Adipocyte (in vitro differentiated cells): ENCODE data around the gene TMPRSS4.

ENCODE experiments used
- DNase-seq: peaks from one replicate; pipeline ENCODE4 v3.0.0-alpha.2; 2015; ENCODE audit warnings: low read depth
- H3K27me3 ChIP-seq: replicated peaks from 2 replicates; pipeline ENCODE4 v1.7.0; 2013; ENCODE audit warnings: mild to moderate bottlenecking, low read length, moderate library complexity; ENCODE audit not compliant: control insufficient read depth, insufficient read depth
- H3K36me3 ChIP-seq: 2 replicates; pipeline ENCODE4 v1.7.0; 2013; ENCODE audit warnings: low read length, mild to moderate bottlenecking, moderate library complexity; ENCODE audit not compliant: control insufficient read depth, insufficient read depth, severe bottlenecking
- H3K4me1 ChIP-seq: 2 replicates; pipeline ENCODE4 v1.7.0; 2013; ENCODE audit warnings: mild to moderate bottlenecking, low read length, moderate library complexity; ENCODE audit not compliant: control insufficient read depth, insufficient read depth
- H3K4me3 ChIP-seq: 2 replicates; pipeline ENCODE4 v1.7.0; 2013; ENCODE audit warnings: mild to moderate bottlenecking, low read length, moderate library complexity
- H3K9ac ChIP-seq: 2 replicates; pipeline ENCODE4 v1.7.0; 2013; ENCODE audit warnings: mild to moderate bottlenecking, low read length, moderate library complexity
- H3K9me3 ChIP-seq: 2 replicates; pipeline ENCODE4 v1.7.0; 2013; ENCODE audit warnings: mild to moderate bottlenecking, low read length, moderate library complexity; ENCODE audit not compliant: control insufficient read depth

Gene TMPRSS4

GRCh38 chr11:118143661-118144185, 66.8 kb downstream of the TMPRSS4 start:
- Histone ChIP-seq H3K36me3 (no peaks in the 10 kb centered on the region), H3K4me1 (peaks cover 3% of the 10 kb centered on the region), H3K9me3 (no peaks in the 10 kb centered on the region), H3K9ac (no peak overlapping the region), H3K27me3 (peaks cover 83% of the 10 kb centered on the region), H3K4me3 (no peak overlapping the region)
- no peak for DNase-seq

GRCh38 chr11:118144301-118145268, 67.7 kb downstream of the TMPRSS4 start:
- Histone ChIP-seq H3K36me3 (no peaks in the 10 kb centered on the region), H3K9ac (no peak overlapping the region), H3K9me3 (no peaks in the 10 kb centered on the region), H3K4me1 (peaks cover 3% of the 10 kb centered on the region), H3K4me3 (no peak overlapping the region), H3K27me3 (peaks cover 78% of the 10 kb centered on the region)
- no peak for DNase-seq

DNA sequence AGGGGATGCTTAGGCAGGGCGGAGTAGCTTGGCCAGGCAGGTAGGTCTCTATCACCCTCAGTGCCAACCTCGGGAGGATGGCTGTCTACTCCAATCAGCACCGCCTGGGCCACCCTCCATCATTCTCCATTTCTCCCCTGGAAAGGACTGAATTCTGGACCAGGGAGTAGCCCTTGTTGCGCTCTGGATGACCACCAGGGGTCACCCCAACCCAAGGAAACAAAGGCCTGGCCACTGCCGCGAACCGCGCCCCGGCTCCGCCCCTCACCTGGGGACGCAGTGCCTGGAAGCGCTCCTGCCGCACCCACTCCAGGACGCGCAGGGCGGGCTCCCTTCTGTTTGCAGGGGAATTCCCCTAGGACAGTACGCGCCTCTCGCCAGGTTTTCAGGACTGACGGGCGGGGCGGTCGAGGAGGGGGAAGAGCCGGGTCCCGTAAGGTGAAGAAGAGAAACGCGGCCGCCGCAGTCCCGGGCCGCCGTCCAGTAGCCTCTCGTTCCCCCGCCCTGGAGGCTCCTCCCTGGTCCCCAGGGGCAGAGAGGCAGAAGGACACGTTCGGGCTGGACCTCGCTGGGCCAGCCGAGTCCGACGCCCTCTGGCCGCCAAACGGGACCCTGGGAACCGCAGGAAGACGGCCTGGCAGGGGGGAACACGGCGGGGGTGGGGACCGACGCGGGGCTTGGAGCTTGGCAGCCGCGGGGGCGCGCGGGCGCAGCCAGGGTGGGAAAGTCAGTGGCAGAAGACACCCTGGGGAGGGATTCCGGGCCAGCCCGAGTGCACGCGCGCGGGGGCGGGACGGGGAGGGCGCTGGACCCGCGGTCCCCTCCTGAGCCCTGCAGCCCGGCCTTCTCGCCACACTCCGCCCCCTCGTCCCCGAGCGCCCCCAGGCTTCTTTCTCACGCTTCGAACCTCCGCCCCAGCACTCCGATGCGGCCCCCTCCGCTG, 68.7 kb downstream of the TMPRSS4 start:
- peak; percentile 83 for DNase-seq
- Histone ChIP-seq H3K4me3 (peak overlapping the region; percentile 72), H3K4me1 (peaks cover 3% of the 10 kb centered on the region), H3K27me3 (peaks cover 79% of the 10 kb centered on the region), H3K9ac (no peak overlapping the region), H3K36me3 (no peaks in the 10 kb centered on the region), H3K9me3 (no peaks in the 10 kb centered on the region)

DNA sequence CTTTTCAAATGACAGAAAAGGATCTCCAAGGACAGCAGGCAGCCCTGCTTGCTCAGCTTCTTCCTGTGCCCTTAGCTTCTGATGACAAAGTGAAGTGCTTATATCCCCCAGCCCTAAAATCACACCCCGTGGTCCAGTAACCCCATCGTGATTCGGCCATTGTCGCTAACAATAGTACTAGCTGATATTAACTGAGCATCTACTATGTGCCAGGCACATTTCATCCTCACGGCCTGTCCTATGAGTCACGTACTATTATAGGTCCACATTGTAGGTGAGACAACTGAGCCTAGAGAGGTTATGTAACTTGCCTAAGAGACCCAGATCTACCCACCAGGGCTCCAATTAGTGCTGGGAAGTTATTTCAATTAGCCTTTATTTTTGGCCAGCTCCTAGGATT, 69.7 kb downstream of the TMPRSS4 start:
- no peak overlapping the region for H3K9ac ChIP-seq
- no peak overlapping the region for H3K4me3 ChIP-seq
- H3K27me3 ChIP-seq: peaks cover 79% of the 10 kb centered on the region
- H3K36me3 ChIP-seq: no peaks in the 10 kb centered on the region
- peaks cover 3% of the 10 kb centered on the region for H3K4me1 ChIP-seq
- DNase-seq: no peak
- H3K9me3 ChIP-seq: no peaks in the 10 kb centered on the region

- no peaks in the 10 kb centered on the region for H3K36me3 ChIP-seq
- peaks cover 79% of the 10 kb centered on the region for H3K27me3 ChIP-seq
- DNase-seq: no peak
- H3K9ac ChIP-seq: no peak overlapping the region
- H3K4me3 ChIP-seq: no peak overlapping the region
- peaks cover 3% of the 10 kb centered on the region for H3K4me1 ChIP-seq
- H3K9me3 ChIP-seq: no peaks in the 10 kb centered on the region
Measured at GRCh38 chr11:118147502-118147901, 70.6 kb downstream of the TMPRSS4 start.

DNA sequence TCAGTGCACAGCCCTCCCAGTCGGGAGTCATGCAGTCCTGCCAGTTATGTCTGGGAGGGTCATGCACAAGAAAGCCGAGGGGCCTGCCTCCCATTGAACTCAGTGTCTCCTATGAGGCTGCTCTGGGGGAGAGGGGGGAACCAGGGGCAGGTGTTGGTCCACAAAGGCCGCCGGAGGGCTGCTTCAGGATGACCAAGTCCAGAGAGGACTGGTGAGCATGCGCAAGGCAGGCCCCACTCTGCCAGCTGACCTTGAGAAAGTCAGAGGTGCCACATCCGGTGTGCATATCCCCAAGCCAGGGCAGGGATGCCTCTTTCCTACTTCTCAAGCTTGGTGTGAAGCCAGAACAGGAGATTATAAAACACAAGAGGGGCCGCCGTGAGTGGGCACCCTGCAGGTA, 71.4 kb downstream of the TMPRSS4 start:
- no peaks in the 10 kb centered on the region for H3K9me3 ChIP-seq
- H3K4me3 ChIP-seq: no peak overlapping the region
- peaks cover 72% of the 10 kb centered on the region for H3K27me3 ChIP-seq
- no peak for DNase-seq
- peaks cover 8% of the 10 kb centered on the region for H3K4me1 ChIP-seq
- no peaks in the 10 kb centered on the region for H3K36me3 ChIP-seq
- no peak overlapping the region for H3K9ac ChIP-seq

DNA sequence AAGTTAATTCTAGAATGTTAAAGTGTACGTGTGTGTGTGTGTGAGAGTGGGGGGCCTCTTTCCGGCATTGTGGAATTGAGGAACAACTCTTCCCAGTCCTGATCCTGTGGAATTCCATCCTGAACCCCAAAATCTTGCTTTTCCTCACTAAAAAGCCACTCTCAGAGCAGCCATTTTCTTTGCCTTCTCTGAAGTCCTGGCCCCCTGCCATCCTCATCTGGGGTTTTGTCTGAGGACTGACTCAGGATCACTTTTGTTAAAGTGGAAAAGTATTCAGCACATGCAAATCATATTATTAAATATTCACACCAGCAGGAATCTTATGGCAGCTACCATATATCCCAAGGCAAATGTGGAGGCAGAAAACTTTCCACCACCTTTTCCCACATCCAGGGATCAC, 72.0 kb downstream of the TMPRSS4 start:
- peaks cover 70% of the 10 kb centered on the region for H3K27me3 ChIP-seq

GRCh38 chr11:118149493-118149892, 72.6 kb downstream of the TMPRSS4 start:
- Histone ChIP-seq H3K9me3 (no peaks in the 10 kb centered on the region), H3K4me3 (no peak overlapping the region), H3K27me3 (peaks cover 70% of the 10 kb centered on the region), H3K36me3 (no peaks in the 10 kb centered on the region), H3K4me1 (peaks cover 8% of the 10 kb centered on the region), H3K9ac (no peak overlapping the region)
- DNase-seq: no peak

More for the DNA sequence above, 72.0 kb downstream of the TMPRSS4 start:
- Histone ChIP-seq H3K4me1 (peaks cover 8% of the 10 kb centered on the region), H3K9me3 (no peaks in the 10 kb centered on the region), H3K36me3 (no peaks in the 10 kb centered on the region), H3K9ac (no peak overlapping the region), H3K4me3 (no peak overlapping the region)
- no peak for DNase-seq

- Histone ChIP-seq H3K4me3 (no peak overlapping the region), H3K4me1 (peaks cover 5% of the 10 kb centered on the region), H3K27me3 (peaks cover 80% of the 10 kb centered on the region), H3K9me3 (no peaks in the 10 kb centered on the region), H3K36me3 (no peaks in the 10 kb centered on the region), H3K9ac (no peak overlapping the region)
- DNase-seq: no peak
Measured at GRCh38 chr11:118151431-118151830, 74.6 kb downstream of the TMPRSS4 start.

DNA sequence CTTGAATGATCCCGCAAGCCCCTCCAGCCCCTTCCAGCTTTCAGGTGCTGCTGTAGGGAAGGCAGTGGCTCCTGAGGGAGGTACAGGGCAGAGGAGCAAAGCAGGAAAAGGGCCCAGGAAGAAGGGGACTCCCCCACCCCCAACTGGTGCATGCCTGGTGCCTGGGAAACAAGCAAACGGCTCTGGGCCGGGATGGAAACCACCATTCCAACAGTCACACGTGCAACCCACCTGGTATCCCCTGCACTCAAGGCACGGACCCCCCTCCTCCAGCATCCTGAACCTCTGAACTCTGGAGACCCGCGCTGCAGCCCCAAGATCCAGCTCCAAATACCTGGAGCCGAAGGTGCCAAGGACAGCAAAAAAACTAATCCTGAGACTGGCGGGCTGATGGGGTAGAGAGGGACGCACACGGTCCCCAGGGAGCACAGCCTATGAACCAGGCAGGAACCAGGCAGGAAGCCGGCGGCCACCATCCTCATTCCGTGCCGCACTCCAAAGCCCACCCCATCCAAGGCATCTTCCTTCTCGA, 75.2 kb downstream of the TMPRSS4 start:
- peak overlapping the region; percentile 78 for H3K4me3 ChIP-seq

More for the DNA sequence above, 75.2 kb downstream of the TMPRSS4 start:
- Histone ChIP-seq H3K9ac (no peak overlapping the region), H3K36me3 (no peaks in the 10 kb centered on the region), H3K9me3 (no peaks in the 10 kb centered on the region), H3K27me3 (peaks cover 80% of the 10 kb centered on the region), H3K4me1 (peaks cover 5% of the 10 kb centered on the region)
- no peak for DNase-seq
